Breast epithelium (tissue), 4 donors: Measurements from ENCODE around the gene SIN3B. TPM values are rescaled to one million over a fixed set of nuclear protein-coding genes. Genes with fewer than 3 reads are reported as not detected.
A peak's percentile ranks its signal among the peaks of the same experiment; 100 is the strongest.

Experiments
- DNase-seq, 2 donors: peaks; one replicate each; pipeline ENCODE4 v3.0.0-alpha.2; 2019; ENCODE audit warnings: low spot score in 2 of 2
- H3K27ac ChIP-seq, 2 donors: fragments of 200-600 bp; sonication (generic) in 1 of 2; one replicate each; pipeline ENCODE4 v1.5.1; 2016 to 2019; ENCODE audit warnings: mild to moderate bottlenecking in 1 of 2
- H3K27me3 ChIP-seq, 2 donors: fragments of 200-600 bp; sonication (generic) in 1 of 2; one replicate each; pipeline versions ENCODE4 v1.5.1 to v1.6.0; 2017 to 2019; ENCODE audit warnings: control low read depth in 1 of 2, mild to moderate bottlenecking in 1 of 2
- H3K36me3 ChIP-seq: fragments of 200-600 bp; one replicate; pipeline ENCODE4 v1.5.1; 2019
- H3K4me1 ChIP-seq, 2 donors: fragments of 200-600 bp; sonication (generic); one replicate each; pipeline ENCODE4 v1.5.1; 2016 to 2019; ENCODE audit warnings: control low read depth in 1 of 2
- H3K4me3 ChIP-seq, 3 donors: fragments of 200-600 bp; sonication (generic); 1 replicate in 2 of 3; 2 replicates in 1 of 3; pipeline ENCODE4 v1.5.1; 2016 to 2019; ENCODE audit warnings: mild to moderate bottlenecking in 3 of 3, moderate library complexity in 2 of 3
- H3K9me3 ChIP-seq, 2 donors: fragments of 200-600 bp; sonication (generic) in 1 of 2; one replicate each; pipeline ENCODE4 v1.5.1; 2016 to 2019; ENCODE audit warnings: control low read depth in 1 of 2
- POLR2A ChIP-seq: fragments of 450-650 bp; IDR thresholded peaks from one replicate; pipeline ENCODE4 v1.6.1; 2016; ENCODE audit warnings: antibody characterized with exemption, mild to moderate bottlenecking, moderate library complexity
- POLR2AphosphoS5 ChIP-seq, 3 donors: sonication (generic); formaldehyde crosslinking; IDR thresholded peaks; one replicate each; pipeline ENCODE4 v1.6.1; 2017; ENCODE audit warnings: antibody characterized with exemption in 3 of 3
- intact Hi-C: fragments of 100-400 bp; cut with DNase I; formaldehyde crosslinking; loops from one replicate; pipeline ENCODE4 v1.15.1; 2023; ENCODE audit warnings: low total_unique reads
- total RNA-seq, 3 donors: library from RNA; depleted of rRNA; stranded (reverse); fragments of >200 nt; gene quantifications; one replicate each; pipeline ENCODE4 v1.1.0, GENCODE V29; 2016
- TF ChIP-seq, protein P1 (sequence below), 3 donors: fragments of 450-650 bp; IDR thresholded peaks; one replicate each; pipeline ENCODE4 v1.5.1; 2016 to 2017; ENCODE audit warnings: antibody characterized with exemption in 3 of 3, mild to moderate bottlenecking in 3 of 3, moderate library complexity in 3 of 3

Gene SIN3B, protein sequence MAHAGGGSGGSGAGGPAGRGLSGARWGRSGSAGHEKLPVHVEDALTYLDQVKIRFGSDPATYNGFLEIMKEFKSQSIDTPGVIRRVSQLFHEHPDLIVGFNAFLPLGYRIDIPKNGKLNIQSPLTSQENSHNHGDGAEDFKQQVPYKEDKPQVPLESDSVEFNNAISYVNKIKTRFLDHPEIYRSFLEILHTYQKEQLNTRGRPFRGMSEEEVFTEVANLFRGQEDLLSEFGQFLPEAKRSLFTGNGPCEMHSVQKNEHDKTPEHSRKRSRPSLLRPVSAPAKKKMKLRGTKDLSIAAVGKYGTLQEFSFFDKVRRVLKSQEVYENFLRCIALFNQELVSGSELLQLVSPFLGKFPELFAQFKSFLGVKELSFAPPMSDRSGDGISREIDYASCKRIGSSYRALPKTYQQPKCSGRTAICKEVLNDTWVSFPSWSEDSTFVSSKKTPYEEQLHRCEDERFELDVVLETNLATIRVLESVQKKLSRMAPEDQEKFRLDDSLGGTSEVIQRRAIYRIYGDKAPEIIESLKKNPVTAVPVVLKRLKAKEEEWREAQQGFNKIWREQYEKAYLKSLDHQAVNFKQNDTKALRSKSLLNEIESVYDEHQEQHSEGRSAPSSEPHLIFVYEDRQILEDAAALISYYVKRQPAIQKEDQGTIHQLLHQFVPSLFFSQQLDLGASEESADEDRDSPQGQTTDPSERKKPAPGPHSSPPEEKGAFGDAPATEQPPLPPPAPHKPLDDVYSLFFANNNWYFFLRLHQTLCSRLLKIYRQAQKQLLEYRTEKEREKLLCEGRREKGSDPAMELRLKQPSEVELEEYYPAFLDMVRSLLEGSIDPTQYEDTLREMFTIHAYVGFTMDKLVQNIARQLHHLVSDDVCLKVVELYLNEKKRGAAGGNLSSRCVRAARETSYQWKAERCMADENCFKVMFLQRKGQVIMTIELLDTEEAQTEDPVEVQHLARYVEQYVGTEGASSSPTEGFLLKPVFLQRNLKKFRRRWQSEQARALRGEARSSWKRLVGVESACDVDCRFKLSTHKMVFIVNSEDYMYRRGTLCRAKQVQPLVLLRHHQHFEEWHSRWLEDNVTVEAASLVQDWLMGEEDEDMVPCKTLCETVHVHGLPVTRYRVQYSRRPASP
- 10 to 100 TPM; 43.2 to 88.5 (median 48.1) TPM for total RNA-seq

DNA sequence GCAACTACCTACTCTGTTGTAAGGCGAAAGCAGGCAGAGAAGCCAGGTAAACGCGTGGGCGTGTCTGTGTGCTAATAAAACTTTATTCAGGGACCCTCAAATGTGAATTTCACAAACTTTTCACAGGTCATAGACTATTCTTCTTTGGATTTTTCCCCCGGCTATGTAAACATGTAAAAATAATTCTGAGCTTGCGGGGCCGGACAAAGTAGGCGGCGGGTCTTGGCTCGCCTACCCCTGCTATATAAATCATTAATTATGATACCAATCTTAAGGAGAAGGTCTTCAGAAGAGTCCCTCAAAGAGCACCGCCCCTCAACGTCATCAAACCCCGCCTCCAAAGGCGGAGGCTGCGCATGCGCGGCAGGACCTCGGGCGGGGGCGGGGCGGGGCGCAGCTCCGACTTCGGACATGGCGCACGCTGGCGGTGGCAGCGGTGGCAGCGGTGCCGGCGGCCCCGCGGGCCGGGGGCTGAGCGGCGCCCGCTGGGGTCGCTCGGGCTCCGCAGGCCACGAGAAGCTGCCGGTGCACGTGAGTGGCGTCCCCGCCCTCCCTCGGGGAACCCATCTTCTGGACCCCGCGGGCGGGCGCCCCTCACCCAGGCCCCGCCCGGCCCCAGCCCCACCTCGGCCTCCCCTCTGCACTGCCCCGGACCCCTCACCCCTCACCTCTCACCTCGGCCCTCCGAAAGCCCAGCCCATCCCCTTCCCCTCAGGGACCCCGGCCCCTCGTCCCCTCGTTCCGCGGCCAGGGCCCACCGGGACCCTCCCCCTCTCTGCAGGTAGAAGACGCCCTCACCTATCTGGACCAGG lies at the start of gene SIN3B:
SIN3B (plus strand) TSS at position 389 of the 812 bp plus-strand sequence; CDS start at position 412, 23 bp downstream.
- no peaks in the 10 kb centered on the region for H3K27me3 ChIP-seq
- TF ChIP-seq, protein P1, sequence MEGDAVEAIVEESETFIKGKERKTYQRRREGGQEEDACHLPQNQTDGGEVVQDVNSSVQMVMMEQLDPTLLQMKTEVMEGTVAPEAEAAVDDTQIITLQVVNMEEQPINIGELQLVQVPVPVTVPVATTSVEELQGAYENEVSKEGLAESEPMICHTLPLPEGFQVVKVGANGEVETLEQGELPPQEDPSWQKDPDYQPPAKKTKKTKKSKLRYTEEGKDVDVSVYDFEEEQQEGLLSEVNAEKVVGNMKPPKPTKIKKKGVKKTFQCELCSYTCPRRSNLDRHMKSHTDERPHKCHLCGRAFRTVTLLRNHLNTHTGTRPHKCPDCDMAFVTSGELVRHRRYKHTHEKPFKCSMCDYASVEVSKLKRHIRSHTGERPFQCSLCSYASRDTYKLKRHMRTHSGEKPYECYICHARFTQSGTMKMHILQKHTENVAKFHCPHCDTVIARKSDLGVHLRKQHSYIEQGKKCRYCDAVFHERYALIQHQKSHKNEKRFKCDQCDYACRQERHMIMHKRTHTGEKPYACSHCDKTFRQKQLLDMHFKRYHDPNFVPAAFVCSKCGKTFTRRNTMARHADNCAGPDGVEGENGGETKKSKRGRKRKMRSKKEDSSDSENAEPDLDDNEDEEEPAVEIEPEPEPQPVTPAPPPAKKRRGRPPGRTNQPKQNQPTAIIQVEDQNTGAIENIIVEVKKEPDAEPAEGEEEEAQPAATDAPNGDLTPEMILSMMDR (IDR thresholded peaks at IDR 0.05) = no peak
- no peak for TF ChIP-seq POLR2A
- TF ChIP-seq POLR2AphosphoS5 (IDR thresholded peaks at IDR 0.05) = peak in 1 of 3 donors; percentile 23
- H3K4me3 ChIP-seq = peak within 1 kb of the TSS; percentile 85 to 98 (median 87)
- H3K9me3 ChIP-seq = no peaks in the 10 kb centered on the region
- intact Hi-C loops = no loop called here
- peaks cover 5 to 9% of the 10 kb centered on the region in 2 donors for H3K4me1 ChIP-seq
- H3K27ac ChIP-seq = peak within 1 kb of the TSS; percentile 87 to 89
- peak; percentile 80 to 83 for DNase-seq
- no peaks in the 10 kb centered on the region for H3K36me3 ChIP-seq

DNA sequence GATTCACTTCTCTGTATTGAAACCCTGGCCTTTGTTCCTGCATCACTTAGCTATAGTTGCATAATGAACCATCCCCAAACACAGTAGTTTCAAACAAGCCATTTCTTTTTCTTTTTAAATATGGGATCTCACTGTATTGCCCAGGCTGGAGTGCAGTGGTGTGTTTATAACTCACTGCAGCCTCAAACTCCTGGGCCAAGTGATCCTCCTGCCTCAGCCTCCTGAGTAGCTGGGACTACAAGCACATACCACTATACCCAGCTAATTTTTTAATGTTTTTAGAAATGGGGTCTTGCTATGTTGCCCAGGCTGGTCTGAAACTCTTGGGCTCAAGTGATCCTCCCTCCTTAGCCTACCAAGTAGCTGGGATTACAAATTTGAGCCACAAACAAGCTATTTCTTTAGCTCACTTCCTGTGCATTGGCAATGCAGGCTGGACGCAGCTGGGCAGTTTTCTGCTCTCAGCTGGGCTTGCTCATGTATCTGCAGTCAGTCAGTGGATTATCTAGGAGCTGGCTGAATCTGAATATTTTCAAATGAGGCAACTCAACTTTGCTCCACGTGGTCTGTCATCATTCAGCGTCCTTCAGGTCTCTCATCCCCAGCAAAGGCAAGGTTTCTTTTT lies 49.5 kb upstream of the SIN3B start:
- no peaks in the 10 kb centered on the region for H3K36me3 ChIP-seq
- H3K9me3 ChIP-seq = no peaks in the 10 kb centered on the region
- DNase-seq = no peak
- TF ChIP-seq POLR2AphosphoS5 (IDR thresholded peaks at IDR 0.05) = no peak
- TF ChIP-seq, protein P1 (IDR thresholded peaks at IDR 0.05) = no peak
- no peak for TF ChIP-seq POLR2A
- H3K27ac ChIP-seq = no peak overlapping the region
- no peaks in the 10 kb centered on the region for H3K27me3 ChIP-seq
- no peak overlapping the region for H3K4me3 ChIP-seq
- H3K4me1 ChIP-seq = no peaks in the 10 kb centered on the region
- intact Hi-C loops = loop anchor here (5.0 kb wide), 1 partner anchor 263 kb away; no protein-coding TSS in a partner anchor

DNA sequence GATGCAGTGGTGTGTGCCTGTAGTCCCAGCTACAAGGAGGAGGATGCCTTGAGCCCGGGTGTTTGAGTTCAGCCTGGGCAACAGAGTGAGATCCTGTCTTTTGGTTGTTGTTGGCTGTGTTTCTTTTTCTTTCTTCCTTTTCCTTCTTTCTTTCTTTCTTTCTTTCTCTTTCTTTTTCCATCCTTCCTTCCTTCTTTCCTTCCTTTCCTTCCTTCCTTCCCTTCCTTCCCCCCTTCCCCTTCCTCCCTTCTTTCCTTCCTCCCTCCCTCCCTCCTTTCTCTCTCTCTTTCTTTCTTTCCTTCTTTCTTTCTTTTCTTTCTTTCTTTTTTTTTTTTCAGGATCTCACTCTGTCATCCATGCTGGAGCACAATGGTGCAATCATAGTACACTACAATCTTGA lies 46.5 kb upstream of the SIN3B start:
- Histone ChIP-seq H3K27me3 (no peaks in the 10 kb centered on the region), H3K36me3 (no peaks in the 10 kb centered on the region), H3K27ac (no peak overlapping the region), H3K4me1 (no peaks in the 10 kb centered on the region), H3K9me3 (peaks cover 0 to 5% of the 10 kb centered on the region in 2 donors), H3K4me3 (no peak overlapping the region)
- DNase-seq = no peak
- no peak for TF ChIP-seq POLR2AphosphoS5 (IDR thresholded peaks at IDR 0.05)
- no peak for TF ChIP-seq POLR2A
- TF ChIP-seq, protein P1 (IDR thresholded peaks at IDR 0.05) = no peak
- intact Hi-C loops = loop anchor here (5.0 kb wide), 1 partner anchor 260 kb away; no protein-coding TSS in a partner anchor

DNA sequence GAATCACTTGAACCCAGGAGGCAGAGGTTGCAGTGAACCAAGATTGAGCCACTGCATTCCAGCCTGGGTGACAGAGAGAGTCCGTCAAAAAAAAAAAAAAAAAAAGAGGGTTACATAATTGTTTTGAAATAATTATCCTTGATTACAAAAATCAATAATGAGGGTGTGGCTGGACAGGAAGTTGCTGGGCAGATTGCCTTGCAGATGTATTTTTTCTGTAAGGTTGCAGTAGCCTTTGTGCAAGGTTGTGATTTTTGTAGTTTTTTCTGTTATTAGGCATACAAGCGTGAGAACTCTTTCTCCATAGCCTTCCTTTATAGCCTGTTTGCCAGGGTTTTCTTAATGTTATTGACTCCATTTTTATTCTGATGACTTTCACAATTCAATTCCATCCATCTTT lies 40.7 kb upstream of the SIN3B start:
- intact Hi-C loops = no loop called here

More for the DNA sequence above, 40.7 kb upstream of the SIN3B start:
- Histone ChIP-seq H3K36me3 (no peaks in the 10 kb centered on the region), H3K27me3 (no peaks in the 10 kb centered on the region), H3K27ac (no peak overlapping the region), H3K4me1 (no peaks in the 10 kb centered on the region), H3K9me3 (peaks cover 20 to 30% of the 10 kb centered on the region in 2 donors), H3K4me3 (no peak overlapping the region)
- no peak for DNase-seq
- no peak for TF ChIP-seq POLR2A
- TF ChIP-seq, protein P1 (IDR thresholded peaks at IDR 0.05) = no peak
- TF ChIP-seq POLR2AphosphoS5 (IDR thresholded peaks at IDR 0.05) = no peak
